GM18520 (cell line): ENCODE results near the gene CRIM1.

Experiments used
- ATAC-seq: cut with Tn5 transposase; IDR thresholded peaks from one replicate; pipeline ENCODE4 v1.9.1; 2021; ENCODE audit not compliant: unreplicated experiment

The CRIM1 gene

DNA sequence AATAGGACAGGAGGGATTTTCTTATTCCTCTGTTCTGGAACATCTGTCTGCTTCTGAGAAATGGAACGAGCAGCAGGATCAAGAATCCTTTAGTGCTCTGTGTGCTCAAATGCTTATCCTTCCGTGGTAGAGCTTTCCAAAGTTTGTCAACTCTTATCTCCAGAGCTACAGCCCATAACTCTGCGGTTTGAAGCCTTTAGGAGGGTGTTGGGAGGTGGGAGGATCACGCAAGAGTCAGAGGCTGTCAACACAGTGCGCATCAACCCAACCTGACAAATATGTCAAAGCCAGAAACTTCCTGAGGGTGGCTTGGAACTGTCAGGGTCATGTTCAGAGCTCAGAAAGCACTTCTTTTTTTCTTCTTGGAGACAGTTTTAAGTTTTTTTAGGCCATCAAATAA, 95.9 kb downstream of the CRIM1 start:
- ATAC-seq = no peak

DNA sequence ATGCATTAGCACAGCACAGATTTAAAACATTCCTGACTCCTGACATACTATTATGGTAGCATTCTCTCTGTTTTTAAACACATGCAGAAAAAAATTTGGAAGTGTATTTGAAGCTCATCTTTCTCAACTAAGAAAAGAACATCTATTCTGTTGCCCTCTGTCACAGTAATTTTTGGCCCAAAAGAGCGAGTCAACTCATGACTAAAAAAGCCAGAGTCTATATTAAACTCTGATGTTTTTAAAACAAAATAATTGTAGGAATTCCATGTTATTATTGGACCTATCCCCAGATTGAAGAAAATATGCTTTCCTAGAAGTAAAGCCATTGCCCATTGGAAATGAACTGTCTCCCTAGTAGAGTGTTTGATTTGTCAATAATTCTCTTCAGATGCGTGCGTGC, 96.7 kb downstream of the CRIM1 start:
- ATAC-seq = no peak

DNA sequence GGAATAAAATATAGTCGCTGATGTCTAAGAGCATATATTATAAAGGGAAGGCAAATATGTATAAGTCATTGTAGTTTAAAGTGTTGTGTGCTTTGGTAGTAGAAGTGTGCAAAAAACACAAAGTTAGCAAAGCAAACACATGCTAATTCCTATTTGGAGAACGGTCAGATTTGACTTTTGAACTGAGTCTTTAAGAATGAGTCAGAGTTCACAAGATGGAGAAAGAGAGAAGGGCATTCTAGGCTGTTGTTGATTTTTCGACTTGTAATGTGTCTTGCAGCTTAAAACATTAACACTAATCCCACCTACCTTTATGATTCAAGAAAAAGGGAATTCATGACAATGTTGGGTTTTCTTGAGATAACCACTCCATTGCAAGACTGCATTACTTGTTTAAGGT, 98.1 kb downstream of the CRIM1 start:
- no peak for ATAC-seq

DNA sequence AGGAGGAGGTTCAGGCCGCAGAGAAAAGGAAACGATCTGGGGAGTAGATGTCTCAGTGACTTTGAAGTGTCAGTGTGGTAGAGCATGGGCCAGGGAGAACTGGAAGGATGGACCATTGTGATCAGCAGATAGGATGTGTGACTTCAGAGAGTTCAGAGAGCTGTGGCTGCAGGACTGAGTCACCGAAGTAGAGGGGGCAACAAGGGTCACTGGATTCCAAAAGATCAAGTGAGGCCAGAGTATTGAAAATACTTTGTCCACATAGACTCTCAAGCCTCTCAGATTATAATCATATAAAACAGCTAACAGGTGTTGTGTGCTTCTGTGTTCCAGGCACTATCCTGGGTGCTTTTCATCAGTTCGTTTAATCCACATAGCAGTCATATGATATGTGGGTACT, 99.4 kb downstream of the CRIM1 start:
- ATAC-seq = no peak

DNA sequence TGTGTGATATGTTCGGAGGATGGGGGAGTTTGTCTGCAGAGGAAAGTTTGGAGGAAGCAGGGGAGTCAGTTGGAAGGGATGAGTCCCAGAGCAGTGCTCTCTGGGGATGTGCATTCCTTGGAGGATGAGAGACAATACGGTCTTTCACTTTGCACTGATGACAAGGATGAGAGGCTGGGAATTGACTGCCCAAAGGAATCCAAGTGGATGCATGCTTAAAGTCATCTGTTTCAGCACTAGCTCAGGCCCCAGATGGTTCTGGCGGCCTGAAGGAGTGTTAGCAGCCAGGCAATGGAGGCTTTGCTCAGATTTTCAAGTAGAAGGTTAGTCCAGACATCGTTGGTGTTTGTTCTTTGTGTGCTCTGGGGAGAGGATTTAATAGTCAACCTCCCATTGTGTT, 100.2 kb downstream of the CRIM1 start:
- ATAC-seq = no peak

DNA sequence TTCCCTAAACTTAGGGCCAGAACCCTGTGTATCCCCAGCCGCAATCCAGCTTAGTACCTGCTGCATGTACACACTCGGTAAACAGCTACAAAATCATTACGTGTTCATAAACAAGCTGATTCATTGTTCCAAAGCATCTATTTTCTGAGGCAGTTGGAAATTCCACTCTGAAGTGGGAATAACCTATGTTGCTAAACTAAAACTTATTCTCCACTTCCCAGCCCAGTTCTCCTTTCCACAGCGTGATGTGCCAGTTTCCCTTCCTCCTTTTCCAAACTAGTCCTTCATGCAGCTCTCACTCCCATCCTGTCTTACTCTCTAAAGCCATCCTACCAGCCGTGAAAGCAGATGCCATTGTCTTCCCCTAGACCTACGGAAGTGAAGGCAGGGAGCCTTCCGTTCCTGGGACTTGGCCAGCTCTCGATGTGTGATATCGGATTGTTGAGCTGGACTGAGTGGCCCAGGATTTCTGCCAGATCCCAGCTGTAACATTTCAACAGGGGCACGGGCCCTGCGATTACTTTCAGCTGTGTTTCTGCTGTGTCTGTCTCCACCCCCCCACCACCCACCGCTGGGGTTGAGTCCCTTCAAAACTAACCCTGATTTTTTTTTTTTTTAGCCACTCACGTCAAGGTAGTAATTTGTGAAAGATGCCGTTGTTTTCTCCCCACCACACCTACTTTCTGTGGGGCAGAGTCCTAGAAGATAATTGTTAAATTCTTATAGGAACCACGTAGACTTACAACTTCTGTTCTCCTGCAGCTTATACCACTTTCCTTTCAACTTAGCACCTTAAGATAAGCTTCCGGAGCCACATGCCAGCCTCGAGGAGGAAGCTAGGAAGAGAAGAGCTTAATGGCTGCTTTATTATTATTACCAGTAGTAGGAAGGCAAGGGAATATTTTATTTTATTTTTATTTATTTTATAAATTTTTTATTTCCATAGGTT, 100.9 kb downstream of the CRIM1 start:
- ATAC-seq = no peak

DNA sequence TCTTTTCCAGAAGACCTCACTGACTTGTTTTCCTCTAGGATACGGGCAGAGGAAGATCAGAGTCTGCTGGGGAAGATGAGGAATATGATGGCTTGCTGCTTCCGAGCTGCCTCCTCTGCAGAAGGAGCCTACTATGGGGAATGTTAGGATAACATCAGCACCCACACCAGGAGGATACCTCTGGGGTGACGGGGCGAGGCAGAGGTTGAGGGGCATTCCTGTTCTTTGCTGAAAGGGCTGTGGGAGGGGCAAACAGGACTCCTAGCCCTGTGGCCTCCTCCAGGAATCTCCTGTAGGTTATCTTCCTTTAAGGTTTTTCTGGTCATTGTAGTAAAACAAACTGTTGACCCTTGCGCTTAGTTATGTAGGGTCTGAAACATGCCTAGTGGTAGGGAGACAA, 102.5 kb downstream of the CRIM1 start:
- no peak for ATAC-seq

DNA sequence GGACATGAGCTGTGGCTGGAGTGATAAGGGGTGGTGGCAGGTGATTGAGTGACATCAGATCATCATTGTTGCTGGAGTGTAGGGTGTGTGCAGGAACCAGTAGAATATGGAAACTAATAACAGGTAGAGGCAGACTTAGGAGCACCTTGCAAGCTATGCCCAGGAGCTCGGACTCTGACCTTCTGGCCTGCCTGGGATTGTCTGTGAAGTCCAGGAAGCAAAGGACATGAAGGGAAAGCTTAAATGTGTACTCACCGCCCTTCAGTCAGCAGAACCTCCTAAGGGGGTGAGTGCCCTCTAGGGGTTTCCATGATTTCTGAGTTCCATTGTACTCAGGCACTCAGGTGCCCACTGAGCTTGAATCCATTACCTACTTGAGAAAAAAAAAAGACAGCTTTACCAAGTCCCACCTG, 104.2 kb downstream of the CRIM1 start:
- ATAC-seq = no peak

DNA sequence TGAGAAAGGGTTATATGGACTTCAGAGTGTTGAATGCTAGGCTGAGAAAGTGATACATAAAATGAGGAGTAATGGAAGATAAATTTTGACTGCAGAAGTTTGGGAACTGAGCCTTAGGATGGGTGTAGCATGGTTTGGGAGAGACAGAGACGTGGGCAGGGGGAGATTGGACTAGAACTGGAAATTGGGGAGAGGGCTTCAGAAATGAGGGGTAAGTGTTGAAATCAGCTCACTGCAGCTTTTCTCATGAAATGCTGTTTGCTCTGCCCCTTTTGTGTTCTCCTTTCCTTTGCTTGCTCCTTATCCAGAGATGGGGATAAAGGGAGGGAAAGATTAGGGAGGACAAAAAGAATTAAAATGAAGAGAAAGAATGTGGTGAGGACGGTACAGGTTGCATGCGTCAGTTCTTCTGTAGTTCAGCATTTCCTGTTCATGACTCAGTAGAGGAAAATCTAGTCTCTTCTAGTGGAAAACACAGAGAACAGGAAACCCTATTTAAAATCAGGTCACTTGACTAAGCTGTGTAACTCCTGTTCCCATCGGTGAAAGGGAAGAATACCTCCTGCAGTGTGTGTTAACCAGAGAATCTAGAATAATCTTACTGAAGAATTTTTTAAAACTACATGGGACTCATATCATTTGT, 105.6 kb downstream of the CRIM1 start:
- ATAC-seq = no peak

DNA sequence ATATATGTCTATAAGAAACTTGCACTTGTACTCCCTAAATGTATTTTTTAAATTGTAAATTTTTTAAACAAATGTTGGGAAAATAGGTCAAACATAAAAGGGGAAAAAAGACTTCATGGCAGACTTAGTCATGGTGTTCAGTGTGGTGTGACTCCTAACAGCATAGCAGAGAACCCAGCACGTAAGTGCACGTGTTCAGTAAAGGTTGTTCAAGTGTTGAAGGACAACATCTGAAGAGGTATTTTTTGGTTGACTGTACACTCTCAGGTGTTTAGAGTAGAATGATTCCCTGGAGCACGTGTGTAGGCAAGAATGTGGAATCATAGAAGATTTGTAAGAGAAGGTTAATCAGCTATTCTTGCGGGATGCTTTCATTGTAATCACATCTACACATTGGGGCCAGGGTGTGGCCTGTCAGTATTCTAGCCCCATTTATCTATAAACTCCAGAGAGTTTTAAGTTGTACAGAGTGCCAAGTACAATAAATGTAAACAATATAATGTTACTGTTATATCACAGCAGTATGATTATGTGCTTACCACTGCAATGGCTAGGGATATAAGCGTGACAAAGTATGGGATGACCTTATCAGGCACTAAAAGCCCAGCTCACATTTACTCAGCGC, 106.8 kb downstream of the CRIM1 start:
- no peak for ATAC-seq

DNA sequence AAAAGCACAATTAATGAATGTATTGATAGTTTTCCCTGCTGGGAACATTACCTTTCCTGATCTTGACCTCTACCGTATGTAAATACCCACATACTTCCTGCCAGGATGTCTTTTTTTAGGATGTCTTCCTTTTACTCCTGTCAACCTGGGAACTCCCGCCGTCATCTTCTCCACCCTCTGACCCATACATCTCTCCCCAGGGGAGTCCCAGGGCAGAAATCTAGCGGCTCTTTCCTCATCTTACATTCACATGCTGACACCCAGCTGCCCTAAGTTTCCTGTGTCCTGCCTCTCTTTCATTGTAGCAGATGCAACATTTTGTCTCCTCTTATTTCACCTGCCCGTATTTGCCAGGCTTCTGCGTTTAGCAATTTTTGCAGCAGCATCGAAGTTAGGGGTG, 107.8 kb downstream of the CRIM1 start:
- ATAC-seq = no peak

DNA sequence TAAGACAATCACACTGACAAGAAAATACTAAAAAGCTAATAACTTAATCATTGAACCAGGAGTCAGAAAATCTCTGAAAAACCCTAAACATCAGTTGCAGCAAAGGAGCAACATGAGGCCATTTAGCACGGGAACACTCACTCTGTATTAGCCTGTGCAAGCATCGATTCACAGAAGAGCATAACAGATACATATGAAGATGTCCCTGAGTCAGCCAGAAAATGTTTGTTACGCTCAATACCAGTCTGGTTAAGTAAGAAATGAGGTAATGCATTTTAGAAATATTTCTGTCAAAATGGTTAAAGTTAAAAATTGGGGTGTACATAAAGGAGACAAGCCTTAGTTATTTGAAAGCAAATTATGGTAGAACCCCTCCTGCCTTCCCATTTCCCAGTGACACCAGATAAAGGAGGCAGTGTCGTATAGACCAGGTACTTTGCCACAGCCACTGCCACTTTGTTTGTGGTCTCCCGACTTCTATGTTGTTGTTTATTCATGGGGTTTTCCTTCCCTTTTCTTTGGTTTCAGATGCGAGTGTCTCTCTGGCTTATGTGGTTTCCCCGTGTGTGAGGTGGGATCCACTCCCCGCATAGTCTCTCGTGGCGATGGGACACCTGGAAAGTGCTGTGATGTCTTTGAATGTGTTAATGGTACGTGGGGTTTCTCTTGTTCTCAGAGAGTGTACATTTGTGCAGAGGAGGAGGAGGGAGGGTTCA, 108.6 kb downstream of the CRIM1 start:
- no peak for ATAC-seq

DNA sequence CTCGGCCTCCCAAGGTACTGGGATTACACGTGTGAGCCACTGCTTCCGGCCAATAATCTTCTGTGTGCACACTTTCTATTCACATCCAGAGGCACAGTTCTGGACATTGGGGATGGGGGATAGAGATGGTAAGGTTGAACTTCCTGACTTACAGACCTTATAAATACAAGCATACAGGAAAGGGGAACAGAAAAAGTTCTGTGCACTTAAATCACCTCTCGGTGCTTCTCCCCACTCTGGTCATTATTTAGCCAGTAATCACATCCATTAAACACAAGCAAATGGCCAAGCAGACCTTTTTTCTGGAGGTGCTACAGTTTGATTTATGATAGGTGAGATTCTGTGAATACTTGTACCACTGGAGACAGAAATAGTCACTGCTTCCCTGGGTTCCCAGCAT, 110.6 kb downstream of the CRIM1 start:
- no peak for ATAC-seq

DNA sequence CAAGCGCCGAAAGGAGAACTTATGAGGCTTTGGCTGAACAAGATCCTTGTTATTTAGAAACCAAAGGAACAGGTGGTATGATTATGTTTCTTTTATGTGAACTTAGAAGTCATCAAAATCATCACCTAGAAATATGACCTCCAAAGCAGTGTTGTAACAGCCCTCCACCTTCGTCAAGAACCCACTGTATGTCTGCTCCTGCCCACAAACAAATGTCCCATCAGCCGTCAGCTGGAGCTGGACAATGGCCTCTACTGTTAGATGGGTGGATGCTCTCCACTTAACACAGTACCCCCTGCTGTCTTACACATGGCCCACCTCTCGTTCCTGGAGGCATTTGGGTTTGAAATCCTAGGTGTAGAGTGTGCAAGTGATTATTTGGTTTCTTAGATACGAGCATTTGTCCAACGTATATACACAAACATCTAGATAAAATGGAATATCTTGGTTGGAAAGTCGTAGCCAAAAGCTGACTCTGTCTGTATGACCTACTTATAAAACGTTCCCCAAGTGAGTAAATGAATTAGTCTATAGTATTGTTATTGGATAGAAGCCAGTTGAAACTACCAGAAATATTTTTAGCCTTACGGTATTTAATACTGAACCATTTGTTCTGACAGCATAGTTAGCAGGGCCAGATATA, 113.0 kb downstream of the CRIM1 start:
- no peak for ATAC-seq

DNA sequence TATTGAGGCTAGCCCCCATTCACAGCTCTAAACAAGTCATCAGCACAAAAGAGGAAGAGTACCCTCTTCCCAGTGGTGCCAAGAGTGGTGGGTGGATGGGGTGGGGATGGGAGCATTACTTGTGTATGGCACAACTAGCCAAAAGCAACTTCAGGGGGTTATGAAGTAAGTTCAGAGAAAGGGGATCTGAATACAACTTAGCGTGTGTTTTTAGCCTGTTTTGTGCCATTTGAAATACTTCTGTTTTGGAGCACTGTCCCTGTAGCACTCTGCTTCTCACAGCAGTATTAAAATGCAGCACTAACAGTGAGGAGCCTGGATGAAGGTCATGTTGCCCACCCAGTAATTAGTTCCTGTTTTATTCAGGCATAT, 113.5 kb downstream of the CRIM1 start:
- no peak for ATAC-seq

DNA sequence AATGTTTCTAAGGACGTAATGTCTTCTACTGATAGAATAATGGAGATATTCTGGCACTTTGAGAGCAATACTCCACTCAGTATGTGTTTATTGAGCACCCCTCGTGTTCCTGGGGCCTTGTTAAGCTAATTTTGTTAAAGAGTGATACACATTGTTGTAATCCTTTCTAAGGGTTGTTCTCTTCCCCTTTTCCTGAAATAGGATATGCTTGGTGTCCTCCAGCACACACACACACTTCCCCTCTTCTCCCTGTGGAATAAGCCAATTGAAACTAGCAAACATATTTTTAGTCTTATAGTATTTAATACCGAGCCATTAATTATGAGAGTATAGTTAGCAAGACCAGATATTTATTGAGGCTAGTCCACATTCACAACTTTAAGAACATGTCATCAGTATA, 114.1 kb downstream of the CRIM1 start:
- ATAC-seq = no peak

DNA sequence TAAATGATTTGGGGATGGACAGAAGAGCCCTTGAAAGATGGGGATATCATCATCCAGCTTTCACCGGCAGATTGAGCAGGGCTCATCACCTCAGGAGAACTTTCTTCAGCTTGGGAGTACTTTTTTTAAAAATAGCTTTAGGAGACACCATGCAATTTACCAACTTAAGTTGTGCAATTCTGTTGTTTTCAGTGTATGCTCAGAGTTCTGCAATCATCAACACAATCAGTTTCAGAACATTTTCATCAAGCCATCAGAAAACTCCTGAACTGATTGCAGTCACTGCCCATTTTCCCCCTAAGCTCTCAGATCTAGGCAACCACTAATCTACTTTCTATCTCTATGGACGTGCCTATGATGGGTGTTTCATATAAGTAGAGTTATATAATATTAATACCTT, 117.7 kb downstream of the CRIM1 start:
- ATAC-seq = no peak

DNA sequence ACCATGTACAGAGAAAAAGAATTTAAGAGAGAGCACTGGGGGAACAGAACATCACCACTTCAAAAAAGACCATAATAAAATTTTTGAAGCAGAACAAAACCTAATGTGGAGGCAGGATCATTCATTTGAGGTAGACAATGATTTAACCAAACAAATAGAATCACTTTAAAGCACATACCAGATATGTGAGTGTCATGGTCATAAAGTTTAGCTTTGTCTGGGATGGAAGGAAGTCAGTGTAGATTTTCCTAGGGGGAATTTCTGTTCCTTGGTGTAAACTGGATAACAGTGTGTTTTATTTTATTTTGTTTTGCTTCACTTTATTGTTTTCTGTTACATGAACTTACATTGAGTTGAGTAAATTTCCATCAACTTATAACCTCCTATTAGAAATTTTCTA, 120.8 kb downstream of the CRIM1 start:
- ATAC-seq = no peak

DNA sequence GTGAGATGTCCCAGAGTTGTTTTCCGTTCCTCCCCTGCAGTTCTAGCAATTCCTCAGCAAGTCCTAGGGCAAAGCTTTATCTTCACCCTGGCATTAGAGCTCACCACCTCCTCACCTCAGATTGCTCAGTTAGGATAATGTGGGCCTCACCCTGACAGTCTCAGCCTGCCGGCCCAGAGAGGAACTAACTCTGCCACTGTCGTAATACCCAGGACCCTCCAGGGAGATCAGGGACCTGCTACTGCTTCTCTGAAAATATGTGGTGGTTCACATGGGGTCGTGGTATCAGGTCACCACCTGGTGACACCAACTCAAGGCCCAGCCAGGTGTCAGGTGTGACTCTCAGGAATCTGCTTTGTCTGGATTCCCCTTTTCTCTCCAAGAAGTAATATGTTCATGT, 121.7 kb downstream of the CRIM1 start:
- no peak for ATAC-seq

DNA sequence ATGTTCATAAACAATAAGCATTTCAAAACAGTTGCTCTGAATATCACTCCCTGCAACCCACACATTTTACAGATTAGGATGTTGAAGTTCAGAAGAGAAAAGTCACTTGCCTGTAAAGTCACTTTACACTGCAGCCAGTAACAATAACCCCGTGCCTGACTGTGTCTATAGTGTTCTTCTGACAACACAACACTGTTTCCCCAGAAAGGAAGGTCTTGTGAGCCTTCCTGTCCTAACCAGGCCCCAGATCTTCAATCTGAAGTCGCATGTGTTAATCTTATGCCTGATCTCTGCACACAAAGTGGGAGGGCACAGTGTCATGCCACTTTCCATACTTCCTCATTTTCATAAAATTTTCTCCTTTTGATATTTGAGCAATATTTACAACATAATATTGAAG, 122.2 kb downstream of the CRIM1 start:
- no peak for ATAC-seq

DNA sequence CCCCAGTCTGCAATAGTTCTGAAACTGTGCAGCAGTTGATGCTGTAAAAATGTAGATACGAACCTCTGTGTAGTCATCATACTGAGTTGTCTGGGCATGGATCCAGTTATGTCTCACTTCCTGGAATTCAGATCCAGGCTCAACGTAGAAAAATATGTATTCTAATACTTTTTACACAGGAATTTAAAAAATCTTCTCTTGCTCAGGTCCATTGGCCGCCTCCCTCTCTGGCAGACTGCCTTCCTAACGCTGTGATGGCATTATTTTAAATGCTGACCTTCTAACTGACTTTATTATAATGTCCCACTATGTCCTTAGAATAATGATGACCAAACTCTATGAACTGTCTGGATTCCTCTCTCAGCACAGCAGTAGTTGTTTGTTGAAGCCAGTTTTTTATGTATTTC, 122.8 kb downstream of the CRIM1 start:
- no peak for ATAC-seq
